Motor neuron (in vitro differentiated cells): ENCODE measurements around the gene MYO16. TPM values are rescaled to one million over a fixed set of nuclear protein-coding genes. Genes with fewer than 3 reads are reported as not detected.
"Not testable (repeated sequence)": the region's sequence is repeated elsewhere in the genome, so short reads cannot be mapped to it uniquely, and the experiment has no call there.

Experiments
- ATAC-seq, 8 experiments: fragments of 200-7000 bp; cut with Tn5 transposase; replicated peaks in 6 of 8; 2 replicates each; pipeline ENCODE4 v1.8.0; 2021; ENCODE audit warnings: mild to moderate bottlenecking in 8 of 8, moderate library complexity in 8 of 8
- H3K27ac ChIP-seq, 2 donors: fragments of 250-450 bp; sonication (Bioruptor Pico); 2 replicates each; pipeline ENCODE4 v1.9.0; 2021; ENCODE audit warnings: antibody characterized with exemption in 2 of 2, mild to moderate bottlenecking in 2 of 2, moderate library complexity in 1 of 2
- H3K4me1 ChIP-seq, 2 donors: fragments of 250-450 bp; sonication (Bioruptor Pico); replicated peaks in 1 of 2; 2 replicates each; pipeline ENCODE4 v1.6.1; 2021; ENCODE audit warnings: antibody characterized with exemption in 2 of 2, mild to moderate bottlenecking in 2 of 2, moderate library complexity in 1 of 2
- H3K4me3 ChIP-seq, 5 donors: fragments of 250-450 bp; sonication (Bioruptor Pico); 2 replicates each; pipeline ENCODE4 v1.9.0; 2021; ENCODE audit warnings: antibody characterized with exemption in 5 of 5, mild to moderate bottlenecking in 5 of 5, moderate library complexity in 4 of 5
- WGBS, 10 experiments: fragments of 450-650 bp; shearing (Covaris generic); methylation state at CpG; one replicate each; pipeline ENCODE4 v1.0.0; 2022; 5-methylcytosine and 5-hydroxymethylcytosine counted together
- in situ Hi-C, 9 experiments: fragments of 400-800 bp; cut with MboI; loops; one replicate each; pipeline ENCODE4 v1.15.0; 2021; ENCODE audit warnings: low sequenced_read_pairs in 9 of 9, low pct_unique_long_range_greater_than_20kb in 2 of 9; ENCODE audit not compliant: unreplicated experiment in 9 of 9
- total RNA-seq, 8 experiments: library from RNA; unstranded; fragments of 300-600 nt; gene quantifications; 2 replicates each; pipeline versions ENCODE4 v1.2.3 to v1.2.4, GENCODE V29; 2022

Gene MYO16
- total RNA-seq, 8 experiments from 2014 or later, result 0.18 to 16.0 (median 6.2) TPM

- no peak overlapping the region for H3K27ac ChIP-seq
- in situ Hi-C loops, result no loop called here
- no peak overlapping the region for H3K4me3 ChIP-seq
- WGBS, 10 experiments, result 0 to 100% (median 64%) methylated on average over 1 to 3 of the region's 3 CpGs; no CpG with 5 or more reads in 1 of the 10 experiments
- ATAC-seq, result no peak
- peaks cover 0 to under 1% of the 10 kb centered on the region in 2 donors for H3K4me1 ChIP-seq
These were observed 131.1 kb downstream of the MYO16 start for GRCh38 chr13:108760541-108760940.

- Histone ChIP-seq H3K27ac (no peak overlapping the region), H3K4me3 (no peak overlapping the region), H3K4me1 (peaks cover 0 to 11% of the 10 kb centered on the region in 2 donors)
- WGBS, 10 experiments, result 3 to 90% (median 55%) methylated on average over 2 to 5 of the region's 5 CpGs
- ATAC-seq, result peak in 3 of 8 experiments; percentile 31 to 75 (median 58)
- in situ Hi-C loops, result no loop called here
These were observed 138.6 kb downstream of the MYO16 start for GRCh38 chr13:108768035-108768434.

DNA sequence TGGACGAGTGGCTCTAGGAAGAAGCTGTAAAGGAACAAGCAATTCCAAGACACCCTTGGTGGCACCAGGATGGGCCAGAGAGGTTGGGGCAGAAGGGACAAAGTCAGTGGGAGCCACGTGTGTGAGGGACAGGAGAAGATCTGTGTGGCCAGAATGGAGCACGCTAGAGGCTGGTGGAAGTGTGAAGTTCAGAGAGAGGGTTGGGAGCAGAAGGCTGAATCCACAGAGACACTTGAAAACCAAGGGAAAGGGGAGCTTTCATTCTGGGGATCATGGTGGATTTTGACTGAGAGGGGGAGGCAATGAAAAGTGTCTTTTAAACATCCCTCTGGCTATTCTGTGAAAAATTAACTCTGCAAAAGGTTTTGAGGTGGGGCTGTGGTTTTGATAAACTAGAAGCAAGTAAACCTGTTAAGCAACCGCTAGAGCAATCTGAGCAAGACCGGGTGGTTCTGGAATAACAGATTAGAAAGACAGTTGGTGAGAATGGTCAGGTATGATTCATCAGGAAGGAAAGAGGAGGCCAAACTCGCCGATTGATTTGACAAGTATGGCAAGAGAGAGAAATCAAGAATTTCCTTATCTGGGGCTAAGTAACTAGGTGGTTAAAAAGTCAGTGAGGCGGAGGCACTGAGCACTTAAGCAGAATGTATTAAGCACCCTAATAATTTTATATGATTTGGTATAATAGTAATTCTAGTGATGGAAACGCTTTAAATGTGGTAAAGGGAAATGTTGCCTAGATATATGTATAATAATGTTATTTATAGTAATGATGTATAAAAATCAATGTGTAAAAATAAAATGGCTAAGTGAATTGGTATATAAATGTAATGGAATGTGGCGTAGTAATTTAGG lies 140.0 kb downstream of the MYO16 start:
- ATAC-seq, result peak in 1 of 8 experiments; percentile 43
- in situ Hi-C loops, result no loop called here
- 10 to 98% (median 86%) methylated on average over 2 to 10 of the region's 10 CpGs for WGBS, 10 experiments
- Histone ChIP-seq H3K4me1 (peaks cover 0 to 18% of the 10 kb centered on the region in 2 donors), H3K4me3 (no peak overlapping the region), H3K27ac (no peak overlapping the region)

GRCh38 chr13:108775597-108775996 lies 146.2 kb downstream of the MYO16 start:
- in situ Hi-C loops, result no loop called here
- ATAC-seq, result peak in 4 of 8 experiments; percentile 50 to 74 (median 53)
- WGBS, 10 experiments, result 13 to 94% (median 68%) methylated on average over 1 to 8 of the region's 8 CpGs

DNA sequence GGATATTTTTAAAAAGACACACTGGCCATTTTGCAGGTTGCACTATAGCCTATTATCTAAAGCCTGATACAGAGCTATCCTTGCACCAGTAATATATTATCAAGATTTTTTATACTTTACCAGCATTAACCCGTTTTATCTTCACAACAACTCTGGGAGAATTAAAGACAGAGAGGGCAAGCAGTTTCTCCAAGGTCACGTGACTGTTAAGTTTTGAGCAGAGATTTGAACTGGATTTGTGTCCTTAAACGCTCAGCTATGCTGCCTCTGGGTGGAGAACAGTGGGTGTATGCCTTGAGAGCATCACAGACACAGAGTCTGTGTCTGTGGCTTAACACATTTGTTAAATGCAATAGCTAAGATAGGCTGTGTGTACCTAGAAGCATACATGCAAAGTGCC lies 147.2 kb downstream of the MYO16 start:
- no peak overlapping the region for H3K27ac ChIP-seq
- 0 to 100% (median 14%) methylated on average over 1 to 3 of the region's 3 CpGs; no CpG with 5 or more reads in 3 of the 10 experiments for WGBS, 10 experiments
- in situ Hi-C loops, result no loop called here
- peaks cover 0 to 31% of the 10 kb centered on the region in 2 donors for H3K4me1 ChIP-seq
- H3K4me3 ChIP-seq, result no peak overlapping the region
- peak in 2 of 8 experiments; percentile 36 to 42 for ATAC-seq

More at GRCh38 chr13:108775597-108775996, 146.2 kb downstream of the MYO16 start:
- Histone ChIP-seq H3K27ac (no peak overlapping the region), H3K4me1 (peaks cover 0 to 31% of the 10 kb centered on the region in 2 donors), H3K4me3 (no peak overlapping the region)

DNA sequence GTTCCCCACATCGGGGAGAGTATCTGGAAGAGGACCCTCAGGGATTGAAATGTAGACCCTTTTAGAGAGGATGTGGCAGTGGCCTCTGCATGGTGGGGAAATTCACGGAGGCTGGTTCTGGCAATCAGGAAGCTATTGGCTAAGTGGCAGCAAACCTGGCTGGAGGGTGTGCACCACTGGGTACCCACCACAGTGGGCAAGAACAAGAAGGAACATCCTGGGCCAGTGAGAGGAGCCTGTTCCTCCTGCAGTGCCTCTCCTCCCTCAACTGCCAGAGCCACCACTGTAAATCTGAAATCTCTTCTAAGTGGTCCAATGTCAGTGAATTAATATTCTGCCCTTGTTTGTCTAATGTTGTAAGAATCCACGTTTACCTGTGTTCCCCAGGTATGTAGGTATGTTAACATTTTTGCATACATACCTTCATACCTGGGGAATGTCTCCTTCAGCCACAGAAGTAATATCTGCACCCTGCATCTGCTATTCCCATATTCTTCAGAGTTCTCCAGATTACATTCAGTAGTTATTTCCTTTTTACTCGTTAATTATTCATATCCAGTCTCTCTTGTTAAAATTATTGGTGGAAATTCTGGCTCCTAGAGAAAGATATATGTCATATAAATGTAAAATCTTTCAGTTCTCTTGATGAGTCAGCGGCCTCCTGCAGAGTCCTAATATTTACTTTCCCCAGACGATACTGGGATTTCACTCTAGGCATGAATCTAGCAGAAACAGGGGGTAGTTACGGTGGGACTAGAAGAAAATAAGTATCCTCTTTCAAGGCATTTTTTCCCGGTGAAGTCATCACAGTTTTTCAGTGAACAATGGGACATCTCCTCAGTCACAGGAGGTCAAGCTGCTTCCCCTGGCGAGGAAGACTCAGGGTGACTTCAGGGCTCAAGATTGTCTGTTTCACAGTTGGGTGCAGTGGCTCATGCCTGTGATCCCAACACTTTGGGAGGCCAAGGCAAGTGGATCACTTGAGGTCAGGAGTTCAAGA lies 148.3 kb downstream of the MYO16 start:
- Histone ChIP-seq H3K4me1 (peaks cover 0 to 31% of the 10 kb centered on the region in 2 donors), H3K4me3 (no peak overlapping the region), H3K27ac (no peak overlapping the region)
- ATAC-seq, result peak in 5 of 8 experiments; percentile 21 to 47 (median 27)
- 12 to 89% (median 57%) methylated on average over 2 to 8 of the region's 9 CpGs for WGBS, 10 experiments
- in situ Hi-C loops, result no loop called here

- WGBS, 10 experiments, result 0 to 100% (median 73%) methylated on average over 1 to 2 of the region's 2 CpGs; no CpG with 5 or more reads in 5 of the 10 experiments
- peak in 1 of 8 experiments; percentile 22 for ATAC-seq
- Histone ChIP-seq H3K27ac (no peak overlapping the region), H3K4me1 (peaks cover 0 to 25% of the 10 kb centered on the region in 2 donors), H3K4me3 (no peak overlapping the region)
- in situ Hi-C loops, result no loop called here
These were observed 149.9 kb downstream of the MYO16 start for GRCh38 chr13:108779308-108779707.

DNA sequence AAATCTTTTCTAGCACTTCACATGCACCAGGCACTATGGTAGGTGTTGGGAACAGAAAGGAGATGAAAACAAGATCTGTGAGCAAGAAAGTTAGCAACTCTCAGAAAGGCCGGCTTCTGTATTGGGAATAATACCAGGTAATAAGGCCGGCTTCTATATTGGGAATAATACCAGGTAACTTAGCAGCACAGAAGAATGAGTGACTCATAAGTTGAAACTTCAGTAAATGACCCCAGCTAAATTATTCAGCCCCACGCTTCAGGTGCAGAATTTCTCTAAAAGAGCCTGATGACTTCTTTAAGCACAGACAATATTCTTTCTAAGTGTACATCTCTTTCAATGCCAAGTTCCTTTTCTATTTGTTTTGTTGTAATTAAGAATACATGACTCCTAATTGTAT lies 151.3 kb downstream of the MYO16 start:
- no peak for ATAC-seq
- H3K27ac ChIP-seq, result no peak overlapping the region
- no peak overlapping the region for H3K4me3 ChIP-seq
- in situ Hi-C loops, result no loop called here
- WGBS, 10 experiments, result 11 to 100% (median 81%) methylated on average over 1 to 3 of the region's 3 CpGs
- peaks cover 0 to 13% of the 10 kb centered on the region in 2 donors for H3K4me1 ChIP-seq

DNA sequence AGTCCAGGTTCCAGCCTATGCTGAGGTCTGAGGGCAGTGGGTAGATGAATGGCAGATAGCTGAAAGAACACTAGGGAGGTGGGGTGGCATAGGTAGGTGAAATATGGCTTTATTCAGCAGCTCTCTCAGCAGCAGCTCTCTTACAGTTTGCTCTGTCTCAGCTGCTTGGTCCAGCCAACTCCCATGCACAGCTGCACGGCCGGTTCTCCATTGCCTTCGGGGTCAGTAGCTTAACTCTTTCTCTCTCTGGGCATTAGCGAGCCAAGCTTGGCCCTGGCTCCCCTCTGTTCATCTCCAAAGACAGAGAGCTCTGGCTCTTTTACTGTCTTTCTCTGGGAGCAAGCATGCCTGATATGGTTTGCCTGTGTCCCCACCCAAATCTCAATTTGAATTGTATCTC lies 151.9 kb downstream of the MYO16 start:
- in situ Hi-C loops, result no loop called here
- WGBS, 10 experiments, result 0 to 80% (median 0%) methylated on average over 2 to 3 of the region's 4 CpGs; no CpG with 5 or more reads in 7 of the 10 experiments
- ATAC-seq, result peak in 2 of 8 experiments; percentile 35 to 92
- Histone ChIP-seq H3K4me1 (peaks cover 0 to 12% of the 10 kb centered on the region in 2 donors), H3K27ac (no peak overlapping the region), H3K4me3 (no peak overlapping the region)

- WGBS, 10 experiments, result 6 to 100% (median 75%) methylated on average over 1 to 2 of the region's 2 CpGs; no CpG with 5 or more reads in 4 of the 10 experiments
- H3K27ac ChIP-seq, in situ Hi-C loops, ATAC-seq, H3K4me3 ChIP-seq: not testable (repeated sequence)
- H3K4me1 ChIP-seq, result peaks cover 0 to 12% of the 10 kb centered on the region in 2 donors
These were observed 153.1 kb downstream of the MYO16 start for GRCh38 chr13:108782480-108782879.

- WGBS, 10 experiments, result 34 to 100% (median 67%) methylated on average over 1 to 3 of the region's 3 CpGs; no CpG with 5 or more reads in 1 of the 10 experiments
- Histone ChIP-seq H3K27ac (no peak overlapping the region), H3K4me3 (no peak overlapping the region), H3K4me1 (peaks cover 0 to 32% of the 10 kb centered on the region in 2 donors)
- ATAC-seq, result no peak
- in situ Hi-C loops, result no loop called here
These were observed 156.4 kb downstream of the MYO16 start for GRCh38 chr13:108785844-108786243.

GRCh38 chr13:108786456-108787200 lies 157.2 kb downstream of the MYO16 start:
- Histone ChIP-seq H3K4me3 (no peak overlapping the region), H3K4me1 (peaks cover 0 to 32% of the 10 kb centered on the region in 2 donors), H3K27ac (no peak overlapping the region)
- no peak for ATAC-seq
- in situ Hi-C loops, result no loop called here
- 9 to 100% (median 62%) methylated on average over 1 to 9 of the region's 11 CpGs for WGBS, 10 experiments
